HG02852 (cell line): ENCODE data around the gene ZNF410.
"Not testable (repeated sequence)": the region's sequence is repeated elsewhere in the genome, so short reads cannot be mapped to it uniquely, and the experiment has no call there.

Experiments
- ATAC-seq: cut with Tn5 transposase; IDR thresholded peaks from one replicate; pipeline ENCODE4 v1.9.1; 2021; ENCODE audit warnings: mild to moderate bottlenecking, moderate library complexity; ENCODE audit not compliant: unreplicated experiment

Gene ZNF410, protein sequence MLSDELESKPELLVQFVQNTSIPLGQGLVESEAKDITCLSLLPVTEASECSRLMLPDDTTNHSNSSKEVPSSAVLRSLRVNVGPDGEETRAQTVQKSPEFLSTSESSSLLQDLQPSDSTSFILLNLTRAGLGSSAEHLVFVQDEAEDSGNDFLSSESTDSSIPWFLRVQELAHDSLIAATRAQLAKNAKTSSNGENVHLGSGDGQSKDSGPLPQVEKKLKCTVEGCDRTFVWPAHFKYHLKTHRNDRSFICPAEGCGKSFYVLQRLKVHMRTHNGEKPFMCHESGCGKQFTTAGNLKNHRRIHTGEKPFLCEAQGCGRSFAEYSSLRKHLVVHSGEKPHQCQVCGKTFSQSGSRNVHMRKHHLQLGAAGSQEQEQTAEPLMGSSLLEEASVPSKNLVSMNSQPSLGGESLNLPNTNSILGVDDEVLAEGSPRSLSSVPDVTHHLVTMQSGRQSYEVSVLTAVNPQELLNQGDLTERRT

DNA sequence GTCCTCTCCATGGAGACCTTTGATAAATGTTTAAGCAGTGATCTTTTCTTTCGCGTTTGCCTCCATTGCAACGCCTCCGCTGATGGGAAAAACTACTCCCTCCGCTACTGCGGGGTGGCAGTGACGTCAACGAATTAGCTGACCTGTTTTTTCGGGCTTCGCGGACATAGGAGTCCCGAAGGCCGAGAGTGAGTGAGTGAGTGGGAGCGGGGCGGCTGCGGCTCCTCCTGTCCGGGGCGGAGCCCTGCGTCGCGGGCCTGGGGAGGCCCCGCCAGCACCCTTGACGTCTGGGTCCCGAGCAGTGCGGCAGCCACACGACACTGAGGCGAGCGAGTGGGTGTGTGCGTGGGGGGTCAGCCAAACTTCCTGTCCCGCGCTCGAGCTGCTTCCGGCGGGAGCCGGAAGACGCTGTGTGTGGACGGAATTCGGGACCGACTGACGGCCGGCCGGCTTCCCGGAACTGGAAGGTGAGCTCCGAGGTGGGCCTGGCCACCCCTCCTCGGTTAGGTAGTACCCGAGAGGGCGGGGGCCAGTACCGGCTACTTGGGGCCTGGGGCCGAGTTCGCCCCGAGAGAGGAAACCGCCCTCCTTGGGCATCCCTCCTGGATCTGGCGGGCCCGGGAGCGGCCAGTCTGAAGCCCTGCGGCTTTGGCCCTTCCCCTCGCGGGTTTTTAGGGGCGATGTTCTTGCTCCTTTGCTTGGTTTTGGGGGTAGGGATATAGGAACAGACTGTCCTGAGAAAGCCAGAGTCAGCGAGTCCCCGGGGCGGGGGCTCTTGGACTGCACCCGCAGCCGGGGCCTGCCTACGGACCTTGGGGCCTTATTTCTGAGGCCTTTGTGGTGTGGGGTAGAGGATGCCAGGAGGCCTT is at the start of gene ZNF410:
Gene ZNF410 (plus strand): TSS at position 411 of the 869 bp plus-strand sequence. CDS start 5,317 bp downstream, outside the sequence.
- ATAC-seq = peak; percentile 97

DNA sequence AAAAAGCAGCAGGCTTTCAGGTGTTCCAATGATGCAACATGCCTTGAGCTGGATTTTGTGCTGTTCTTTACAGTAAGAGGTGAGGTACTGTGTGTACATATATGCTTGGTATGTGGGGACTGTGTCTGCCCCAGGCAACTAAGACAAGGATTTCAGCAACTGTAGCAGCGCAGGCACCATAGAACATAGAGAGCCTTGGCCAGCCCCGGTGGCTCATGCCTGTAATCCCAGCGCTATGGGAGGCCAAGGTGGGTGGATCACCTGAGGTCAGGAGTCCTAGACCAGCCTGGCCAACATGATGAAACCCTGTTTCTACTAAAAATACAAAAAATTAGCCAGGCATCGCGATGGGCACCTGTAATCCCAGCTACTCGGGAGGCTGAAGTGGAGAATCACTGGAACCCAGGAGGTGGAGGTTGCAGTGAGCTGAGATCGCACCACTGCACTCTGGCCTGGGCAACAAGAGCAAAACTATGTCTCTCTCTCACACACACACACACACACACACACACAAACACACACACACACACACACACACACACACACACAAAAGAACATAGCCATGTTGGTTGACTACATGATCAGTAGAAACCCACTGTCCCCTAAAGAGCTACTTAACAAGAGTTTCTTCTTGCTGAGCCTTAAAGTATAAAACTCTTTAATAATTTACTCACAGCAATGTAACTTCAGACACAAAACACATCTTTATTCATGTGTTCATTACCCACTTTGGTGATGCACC is 48.2 kb upstream of the ZNF410 start:
- ATAC-seq = not testable (repeated sequence)

DNA sequence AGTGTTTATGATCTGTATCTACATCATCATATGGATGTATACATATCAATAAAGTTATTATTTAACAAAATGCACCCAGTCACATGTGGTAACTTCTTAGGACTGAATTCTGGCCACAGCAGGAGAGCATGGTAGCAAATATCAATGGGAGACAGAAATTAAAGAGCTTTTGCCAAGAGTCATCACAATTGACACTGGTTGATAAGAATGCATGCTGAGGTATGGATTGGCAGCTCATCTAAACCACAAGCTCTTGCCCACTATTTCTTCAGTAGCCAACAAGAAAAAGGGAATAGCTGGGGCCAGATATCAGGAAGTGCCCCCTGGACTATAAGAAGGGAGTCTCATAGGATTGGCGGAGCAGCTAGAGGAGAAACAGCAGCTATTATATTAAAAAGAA is 44.5 kb upstream of the ZNF410 start:
- no peak for ATAC-seq

DNA sequence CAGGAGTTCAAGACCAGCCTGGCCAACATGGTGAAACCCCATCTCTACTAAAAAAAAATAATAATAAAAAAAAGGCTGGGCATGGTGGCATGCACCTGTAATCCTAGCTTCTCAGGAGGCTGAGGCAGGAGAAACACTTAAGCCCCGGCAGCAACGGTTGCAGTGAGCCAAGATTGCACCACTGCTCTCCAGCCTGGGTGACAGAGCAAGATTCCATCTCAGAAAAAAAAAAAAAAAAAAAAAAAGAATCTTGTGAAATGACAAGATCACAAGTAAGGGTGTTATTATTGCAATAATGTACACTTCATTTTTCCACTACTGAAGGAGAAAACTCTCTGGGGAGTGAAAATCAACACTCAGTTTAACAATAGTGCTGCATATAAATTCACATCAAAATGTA is 43.8 kb upstream of the ZNF410 start:
- ATAC-seq = no peak

DNA sequence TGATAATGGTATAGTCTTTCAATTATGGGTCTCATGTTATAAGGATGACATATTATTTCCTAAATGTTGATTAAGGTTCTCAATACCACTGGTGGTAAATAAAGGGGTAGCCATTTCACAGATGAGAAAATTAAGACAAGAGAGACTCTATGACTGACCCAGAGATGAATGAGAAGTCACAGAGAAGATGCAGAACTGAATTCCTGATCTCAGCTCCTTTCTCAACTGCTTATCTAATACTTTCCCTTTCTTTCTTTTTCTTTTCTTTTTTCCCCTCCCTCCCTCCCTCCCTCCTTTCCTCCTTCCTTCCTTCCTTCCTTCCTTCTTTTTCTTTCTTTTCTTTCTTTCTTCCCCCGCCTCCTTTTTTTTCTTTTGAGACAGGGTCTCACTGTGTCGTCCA is 43.4 kb upstream of the ZNF410 start:
- ATAC-seq = no peak

DNA sequence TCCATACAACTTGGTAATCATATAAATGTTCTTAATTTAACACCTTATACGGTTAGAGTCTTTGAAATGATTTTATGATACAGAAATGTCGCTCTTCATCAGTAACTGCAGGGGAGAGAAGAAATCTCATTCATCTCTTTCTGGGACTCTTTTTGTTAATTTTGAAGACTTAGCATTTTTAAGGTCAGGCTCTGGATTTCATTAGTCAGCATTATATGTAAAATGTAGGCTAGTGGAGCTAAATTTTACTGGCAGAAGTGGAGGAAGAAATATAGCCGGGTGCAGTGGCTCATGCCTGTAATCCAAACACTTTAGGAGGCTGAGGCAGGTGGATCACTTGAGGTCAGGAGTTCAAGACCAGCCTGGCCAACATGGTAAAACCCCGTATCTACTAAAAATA is 39.7 kb upstream of the ZNF410 start:
- ATAC-seq = no peak

GRCh38 chr14:73851000-73851399 is 35.7 kb upstream of the ZNF410 start:
- no peak for ATAC-seq

DNA sequence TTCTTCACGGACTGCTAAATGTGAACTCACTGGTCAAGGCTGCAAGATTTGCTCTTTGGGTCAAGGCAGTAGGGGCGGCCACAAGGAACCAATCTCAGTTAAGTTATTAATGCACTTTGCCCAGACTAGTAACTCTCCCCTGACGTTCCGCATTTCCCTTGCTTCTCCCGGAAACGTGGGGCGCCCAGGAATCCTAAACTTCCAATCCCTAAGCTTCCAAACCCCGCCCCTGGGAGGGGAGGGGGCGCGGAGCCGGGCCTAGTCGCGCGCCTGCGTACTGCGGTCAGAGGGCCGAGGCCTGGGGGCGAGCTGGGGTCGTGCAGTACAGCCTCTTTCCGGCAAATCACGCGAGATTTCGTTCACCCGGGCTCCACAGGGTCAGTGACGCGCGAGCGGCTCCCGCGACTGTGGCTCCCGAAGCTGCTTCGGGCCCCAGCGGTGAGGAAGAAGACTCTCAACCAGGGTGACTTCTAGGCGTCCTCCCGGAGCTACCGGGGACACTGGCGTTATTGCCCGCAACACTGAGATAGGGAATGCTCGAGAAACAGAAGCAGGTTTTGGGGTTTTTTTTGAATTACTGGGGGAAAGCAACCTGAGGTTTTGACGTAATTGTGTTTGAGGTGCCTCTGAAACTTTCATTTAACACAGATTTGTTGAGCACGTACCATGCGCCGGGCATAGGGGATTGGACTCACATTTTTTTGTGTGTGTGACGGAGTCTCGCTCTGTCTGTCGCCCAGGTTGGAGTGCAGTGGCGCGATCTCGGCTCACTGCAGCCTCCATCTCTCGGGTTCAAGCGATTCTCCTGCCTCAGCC is 34.9 kb upstream of the ZNF410 start, which contains the start of gene PTGR2:
Gene PTGR2 (plus strand): TSS at position 265 of the 816 bp plus-strand sequence. CDS start 7,032 bp downstream, outside the sequence.
- ATAC-seq = peak; percentile 84

GRCh38 chr14:73859145-73859544 is 27.5 kb upstream of the ZNF410 start:
- ATAC-seq = no peak

- ATAC-seq = no peak
Measured at GRCh38 chr14:73861073-73861472, 25.6 kb upstream of the ZNF410 start.

- no peak for ATAC-seq
Measured at GRCh38 chr14:73862480-73862879, 24.2 kb upstream of the ZNF410 start.

DNA sequence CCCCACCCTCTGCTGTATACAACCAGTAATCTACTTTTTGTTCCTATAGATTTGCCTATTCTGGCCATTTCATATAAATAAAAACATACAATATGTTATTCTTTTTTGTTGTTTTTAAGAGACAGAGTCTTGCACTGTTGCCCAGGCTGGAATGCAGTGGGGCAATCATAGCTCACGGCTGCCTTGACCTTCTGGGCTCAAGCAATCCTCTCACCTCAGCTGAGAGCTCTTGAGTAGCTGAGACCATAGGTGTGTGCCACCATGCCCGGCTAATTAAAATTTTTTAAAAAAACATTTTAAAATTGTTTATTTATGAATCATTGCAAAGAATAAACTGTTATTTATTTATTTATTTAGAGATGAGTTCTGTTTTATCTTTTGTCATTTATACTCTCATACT is 23.4 kb upstream of the ZNF410 start:
- ATAC-seq = no peak

GRCh38 chr14:73865534-73866113 is 21.0 kb upstream of the ZNF410 start:
- no peak for ATAC-seq

DNA sequence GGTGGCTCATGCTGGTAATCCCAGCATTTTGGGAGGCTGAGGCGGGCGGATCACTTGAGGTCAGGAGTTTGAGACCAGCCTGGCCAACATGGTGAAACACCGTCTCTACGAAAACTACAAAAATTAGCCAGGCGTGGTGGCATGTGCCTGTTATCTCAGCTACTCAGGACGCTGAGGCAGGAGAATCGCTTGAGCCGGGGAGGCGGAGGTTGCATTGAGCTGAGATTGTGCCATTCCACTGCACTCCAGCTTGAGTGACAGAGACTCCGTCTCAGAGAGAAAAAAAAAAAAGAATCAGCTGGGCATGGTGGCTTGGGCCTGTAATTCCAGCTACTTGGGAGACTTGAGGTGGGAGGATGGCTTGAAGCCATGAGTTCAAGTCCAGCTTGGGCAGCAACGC is 16.9 kb upstream of the ZNF410 start:
- ATAC-seq = not testable (repeated sequence)

GRCh38 chr14:73870525-73871235 is 16.0 kb upstream of the ZNF410 start:
- ATAC-seq = no peak

DNA sequence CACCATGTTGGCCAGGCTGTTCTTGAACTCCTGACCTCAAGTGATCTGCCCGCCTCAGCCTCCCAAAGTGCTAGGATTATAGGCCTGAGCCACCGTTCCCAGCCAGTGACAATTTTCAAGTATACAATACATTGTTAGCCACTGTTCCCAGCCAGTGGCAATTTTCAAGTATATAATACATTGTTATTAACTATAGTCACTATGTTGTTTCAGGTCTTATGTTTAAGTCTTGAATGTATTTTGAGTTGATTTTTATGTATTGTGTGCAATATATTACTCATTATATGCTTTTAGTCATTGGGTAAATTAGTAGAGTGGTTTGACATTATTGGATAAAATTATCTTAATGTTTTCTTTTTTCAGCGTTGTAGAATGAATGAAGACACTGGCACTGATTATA is 13.0 kb upstream of the ZNF410 start:
- no peak for ATAC-seq

DNA sequence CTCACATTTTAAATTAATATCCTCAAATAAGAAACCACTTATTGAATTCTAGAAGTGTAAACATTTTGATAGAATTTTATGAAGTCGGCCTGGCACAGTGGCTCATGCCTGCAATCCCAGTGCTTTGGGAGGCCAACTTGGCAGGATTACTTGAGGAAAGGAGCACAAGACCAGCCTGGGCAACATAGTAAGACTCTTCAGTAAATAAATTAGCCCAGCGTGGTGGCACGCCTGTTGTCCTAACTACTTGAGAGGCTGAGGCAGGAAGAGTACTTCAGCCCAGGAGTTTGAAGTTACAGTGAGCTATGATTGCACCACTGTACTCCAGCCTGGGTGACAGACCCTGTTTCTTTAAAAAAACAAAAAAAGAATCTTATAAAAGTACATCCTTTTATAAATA is 8.9 kb upstream of the ZNF410 start:
- ATAC-seq = no peak

DNA sequence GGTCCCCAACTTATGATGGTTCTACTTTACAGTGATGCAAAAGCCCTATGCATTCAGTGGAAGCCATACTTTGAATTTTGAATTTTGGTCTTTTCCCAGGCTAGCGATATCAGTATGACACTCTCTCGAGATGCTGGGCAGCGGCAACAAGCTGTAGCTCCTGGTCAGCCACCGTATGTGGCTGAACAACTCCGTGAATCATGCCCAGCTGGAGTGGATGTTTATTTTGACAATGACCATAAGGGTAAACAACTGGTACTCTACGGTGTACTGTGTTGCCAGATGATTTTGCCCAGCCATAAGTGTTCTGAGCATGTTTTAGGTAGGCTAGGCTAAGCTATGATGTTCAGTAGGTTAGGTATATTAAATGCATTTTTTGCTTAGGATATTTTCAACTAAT is 8.2 kb upstream of the ZNF410 start:
- no peak for ATAC-seq

GRCh38 chr14:73879027-73879426 is 7.6 kb upstream of the ZNF410 start:
- no peak for ATAC-seq
